HG03280 (cell line): ENCODE results near the gene ZNF740.

Experiments
- ATAC-seq: cut with Tn5 transposase; IDR thresholded peaks from one replicate; pipeline ENCODE4 v1.9.1; 2021; ENCODE audit warnings: mild to moderate bottlenecking, moderate library complexity; ENCODE audit not compliant: unreplicated experiment

Gene ZNF740

DNA sequence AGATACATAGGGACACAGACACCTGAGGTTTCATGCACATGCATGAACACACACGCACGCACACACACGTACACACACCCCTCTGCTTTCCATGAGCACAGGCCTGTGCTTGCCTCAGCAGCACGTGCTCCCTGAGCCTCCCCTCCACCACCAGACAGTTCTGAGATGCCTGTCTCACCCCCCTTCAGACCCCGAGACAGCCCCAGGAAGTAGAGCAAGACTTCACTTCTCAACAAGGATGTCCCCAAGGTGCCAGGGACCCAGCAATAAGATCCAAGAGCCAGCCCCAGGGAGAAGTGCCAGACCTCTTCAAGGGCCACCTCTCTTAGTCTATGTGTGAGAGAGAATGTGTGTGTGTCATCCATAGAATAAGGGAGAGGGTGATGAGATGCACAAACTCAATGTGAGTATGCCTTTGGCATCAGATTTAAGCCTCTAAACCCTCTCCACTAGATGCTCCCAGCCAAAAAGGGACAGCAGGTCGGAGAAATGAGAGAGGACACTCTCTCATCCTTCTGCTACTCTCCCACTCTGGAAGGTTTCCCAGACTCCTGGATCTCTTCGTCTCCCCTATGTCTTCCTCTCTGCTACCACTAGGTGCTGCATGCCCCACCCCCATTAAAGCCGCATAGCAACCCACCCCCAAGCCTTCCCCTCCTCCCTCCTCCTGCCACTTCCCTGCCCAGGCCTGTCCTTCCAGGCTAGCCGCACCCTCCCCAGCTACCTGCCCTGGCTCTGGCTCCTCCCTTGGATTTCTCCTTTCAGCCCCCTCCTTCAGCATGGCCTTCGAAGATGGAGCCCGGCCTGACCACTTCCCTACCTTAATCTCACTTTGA, 43.8 kb downstream of the ZNF740 start:
- no peak for ATAC-seq

DNA sequence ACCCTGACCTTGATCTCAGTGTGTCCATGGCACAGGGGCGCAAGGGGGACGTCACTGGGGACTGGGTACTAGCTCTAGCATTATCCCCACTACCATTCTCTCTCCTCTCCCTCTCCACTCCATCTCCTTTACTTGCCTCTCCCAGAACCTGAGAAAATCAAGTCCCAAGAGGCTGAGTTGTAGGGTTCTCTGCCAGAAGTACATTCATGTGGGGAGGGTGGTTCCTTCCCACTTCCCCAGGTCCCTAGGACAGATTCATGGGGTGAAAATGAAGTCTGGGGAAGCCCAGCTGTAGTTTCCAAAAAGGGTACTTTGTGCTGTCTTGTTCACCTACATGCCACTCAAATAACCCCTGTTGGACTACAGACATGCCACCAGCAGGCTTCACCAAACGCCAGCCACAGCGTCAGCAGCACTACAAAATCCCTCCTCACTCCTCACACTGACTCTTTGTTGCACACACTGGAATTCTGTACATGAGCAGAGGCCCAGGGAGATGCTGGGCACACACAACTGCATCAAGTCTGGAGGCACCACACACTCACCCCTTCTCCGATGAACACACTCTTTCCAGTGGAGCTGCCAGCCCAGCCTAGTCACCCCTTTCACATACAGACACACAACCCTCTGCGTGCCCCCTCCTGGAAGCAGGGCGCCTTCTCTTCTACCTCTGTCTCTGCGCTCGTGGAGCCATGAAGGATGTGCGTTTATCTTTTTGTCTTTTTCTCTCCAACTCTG, 44.5 kb downstream of the ZNF740 start:
- ATAC-seq: no peak

DNA sequence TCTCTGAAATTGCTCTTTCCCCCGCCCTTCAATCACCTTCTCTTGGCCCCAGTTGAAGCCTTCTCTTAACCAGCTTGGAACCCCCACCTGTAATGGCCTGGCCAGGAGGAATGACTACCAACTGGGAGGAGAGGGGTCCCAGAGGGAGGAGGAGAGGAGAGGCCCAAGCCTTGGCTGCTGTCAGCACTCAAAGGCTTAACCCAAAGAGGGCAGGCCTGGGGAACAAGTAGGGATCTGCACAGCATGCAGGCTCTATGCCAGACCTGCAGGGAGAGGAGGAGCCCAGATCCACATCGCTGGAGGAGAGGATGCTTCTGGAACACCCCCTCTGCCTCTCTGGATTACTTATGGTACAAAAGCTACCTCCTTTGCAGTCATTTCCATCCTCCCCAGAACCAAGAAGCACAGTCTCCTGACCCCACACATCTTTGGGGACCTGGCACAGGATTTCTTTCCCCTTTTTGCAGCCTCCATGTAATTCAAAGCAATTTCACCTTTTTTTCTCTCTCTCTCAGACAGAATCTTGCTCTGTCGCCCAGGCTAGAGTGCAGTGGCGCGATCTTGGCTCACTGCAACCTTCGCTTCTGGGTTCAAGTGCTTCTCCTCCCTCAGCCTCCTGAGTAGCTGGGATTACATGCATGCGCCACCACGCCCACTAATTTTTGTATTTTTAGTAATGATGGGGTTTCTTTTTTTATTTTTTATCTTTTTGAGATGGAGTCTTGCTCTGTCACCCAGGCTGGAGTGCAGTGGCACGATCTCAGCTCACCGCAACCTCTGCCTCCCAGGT, 45.3 kb downstream of the ZNF740 start:
- no peak for ATAC-seq

- no peak for ATAC-seq
These were observed 46.3 kb downstream of the ZNF740 start for GRCh38 chr12:53226815-53227214.

- no peak for ATAC-seq
These were observed 46.8 kb downstream of the ZNF740 start for GRCh38 chr12:53227341-53227740.

DNA sequence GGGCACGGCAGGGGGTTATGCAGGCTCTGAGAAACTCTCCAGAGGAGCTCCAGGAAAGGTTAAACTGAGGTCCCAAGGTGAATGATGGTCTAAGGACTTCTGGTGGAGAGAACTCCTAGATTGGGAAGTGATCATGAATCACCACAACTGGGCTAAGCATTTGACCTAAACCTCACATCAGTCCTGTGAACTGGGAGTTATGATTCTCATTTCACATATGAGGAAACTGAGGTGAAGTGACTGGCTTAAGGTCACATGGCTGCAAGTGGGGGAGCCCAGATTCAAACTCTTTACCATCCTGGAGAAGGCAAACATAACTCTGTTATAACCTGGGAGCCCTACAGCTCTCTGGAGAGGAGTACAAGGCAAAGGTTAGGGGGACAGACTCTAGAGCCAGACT, 47.3 kb downstream of the ZNF740 start:
- no peak for ATAC-seq

DNA sequence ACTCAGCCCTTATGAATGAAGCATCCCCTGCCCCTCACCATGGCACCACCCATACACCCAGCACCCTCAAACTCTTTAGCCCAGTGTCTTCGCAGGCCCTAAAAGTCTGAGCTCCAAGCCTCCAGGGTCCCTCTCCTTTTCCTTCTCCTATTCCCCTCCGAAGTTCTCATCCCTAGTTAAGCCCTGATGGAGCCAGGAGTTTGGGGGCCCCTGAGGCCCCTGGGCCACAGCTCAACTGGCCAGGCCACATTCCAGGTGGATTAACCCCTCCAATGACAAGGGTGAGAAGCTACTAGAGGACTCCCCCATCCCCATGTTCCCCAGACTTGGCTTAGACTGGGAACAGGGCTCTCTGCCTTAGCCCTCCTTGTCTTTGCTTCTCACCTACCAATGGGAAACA, 48.9 kb downstream of the ZNF740 start:
- no peak for ATAC-seq

- ATAC-seq: no peak
These were observed 49.8 kb downstream of the ZNF740 start for GRCh38 chr12:53230108-53230845.

- ATAC-seq: no peak
These were observed 51.1 kb downstream of the ZNF740 start for GRCh38 chr12:53231671-53231920.

- no peak for ATAC-seq
These were observed 51.6 kb downstream of the ZNF740 start, which contains the start of gene RARG for GRCh38 chr12:53231921-53232645. RARG (minus strand) TSS chr12:53232209; CDS start chr12:53227545, 4,664 bp downstream.

DNA sequence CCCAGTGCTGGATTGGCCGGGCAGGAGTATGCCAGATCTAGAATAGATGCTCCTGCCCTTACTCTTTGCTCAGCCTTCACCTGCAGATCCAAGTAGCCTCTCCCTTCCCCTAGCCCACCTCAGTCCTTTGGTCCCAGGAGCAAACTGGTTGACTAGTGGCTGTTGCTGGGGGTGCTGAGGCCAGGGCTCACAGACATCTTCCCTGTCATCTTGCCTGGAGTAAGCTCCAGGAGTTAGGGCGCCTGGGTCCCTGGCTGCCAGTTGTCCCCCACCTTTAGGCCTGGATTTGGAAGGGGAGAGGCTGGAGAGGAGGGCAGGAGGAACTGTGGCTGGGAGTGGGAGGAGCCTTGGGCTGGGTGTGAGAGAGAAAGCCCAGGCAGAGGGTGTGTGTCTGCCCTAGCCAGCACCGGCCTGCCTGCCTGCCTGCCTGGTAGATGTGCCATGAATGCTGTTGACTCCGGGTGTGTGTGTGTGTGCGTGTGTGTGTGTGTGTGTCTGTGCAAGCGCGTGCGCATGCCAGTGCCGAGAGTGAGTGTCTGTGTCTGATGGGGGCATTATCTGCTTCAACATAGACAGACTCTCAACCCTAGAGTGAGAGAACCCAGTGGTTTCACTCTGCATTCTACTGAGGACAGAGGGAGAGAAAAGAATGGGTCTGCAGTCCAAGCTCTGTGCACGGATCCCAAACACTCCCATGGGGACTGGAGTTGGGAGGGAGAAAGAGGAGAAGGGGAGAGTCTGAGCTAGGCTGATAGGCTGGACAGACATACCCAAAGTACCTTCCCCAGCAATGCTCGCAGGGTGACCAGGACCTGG, 52.3 kb downstream of the ZNF740 start:
- no peak for ATAC-seq

GRCh38 chr12:53233671-53234121, 53.2 kb downstream of the ZNF740 start:
- no peak for ATAC-seq

GRCh38 chr12:53234271-53234914, 53.9 kb downstream of the ZNF740 start:
- no peak for ATAC-seq

- no peak for ATAC-seq
These were observed 54.6 kb downstream of the ZNF740 start for GRCh38 chr12:53235164-53235563.

DNA sequence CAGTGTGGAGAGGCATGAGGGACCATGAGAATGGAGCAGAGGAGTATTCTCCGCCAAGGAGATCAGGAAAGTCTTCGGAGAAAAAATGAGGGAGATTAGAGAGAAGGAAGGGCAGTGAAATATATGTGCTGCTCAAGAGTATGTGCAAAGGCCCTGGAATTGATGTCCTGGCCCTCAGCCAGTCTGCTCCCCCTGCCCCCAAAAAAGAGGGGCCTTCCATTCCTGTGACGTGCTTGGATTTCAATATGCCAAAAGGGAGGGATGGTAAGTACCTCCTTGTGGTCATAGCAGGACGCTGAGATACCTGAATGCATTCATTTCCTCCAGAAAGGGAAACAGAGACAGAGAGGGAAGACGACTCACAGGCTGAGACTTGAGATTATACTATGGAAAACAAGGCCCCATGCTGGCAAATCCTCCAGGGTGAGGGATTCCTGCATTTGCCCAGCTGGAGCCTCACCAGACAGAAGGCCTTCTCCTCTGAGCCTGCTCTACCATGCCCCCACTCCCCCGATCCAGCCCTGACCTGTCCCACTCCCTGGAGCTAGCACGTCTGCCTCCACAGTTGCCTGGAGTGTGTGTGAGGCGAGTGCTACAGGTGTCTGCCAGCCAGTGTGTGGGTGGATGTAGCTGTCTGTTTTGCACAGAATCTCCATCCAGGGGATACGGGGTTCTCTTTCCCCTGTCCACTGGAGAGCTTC, 55.4 kb downstream of the ZNF740 start:
- ATAC-seq: no peak

DNA sequence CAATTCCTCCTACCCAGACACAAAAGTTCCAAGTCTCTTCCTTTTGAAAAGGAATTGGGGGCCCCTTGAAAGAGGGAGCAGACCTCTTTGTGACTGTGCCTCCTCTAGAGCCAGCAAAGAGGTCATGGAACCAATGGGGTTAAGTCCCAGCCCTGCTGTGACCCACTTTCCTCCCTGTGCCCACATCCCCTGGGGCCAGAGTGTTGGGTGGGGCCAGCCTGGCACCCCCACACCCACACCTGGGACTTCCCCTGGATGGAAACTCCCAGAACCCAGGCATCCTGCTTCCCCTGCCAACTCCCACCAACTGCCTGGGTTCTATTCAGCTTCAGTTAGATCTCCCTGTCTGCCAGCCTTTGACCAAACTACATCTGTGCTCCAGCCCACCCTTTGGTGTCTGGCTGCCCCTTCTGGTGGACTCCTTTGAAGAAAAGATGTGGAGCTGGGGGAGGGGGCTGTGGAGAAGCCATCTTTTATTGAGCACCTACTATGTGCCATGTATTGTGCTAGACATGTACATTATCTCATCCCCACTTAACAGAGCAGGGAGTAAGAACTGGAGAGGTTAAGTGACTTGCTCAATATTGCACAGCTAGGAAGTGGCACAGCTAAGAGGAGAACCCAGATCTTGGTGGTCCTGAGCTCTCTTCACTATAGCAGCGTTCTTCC, 56.1 kb downstream of the ZNF740 start:
- ATAC-seq: no peak

DNA sequence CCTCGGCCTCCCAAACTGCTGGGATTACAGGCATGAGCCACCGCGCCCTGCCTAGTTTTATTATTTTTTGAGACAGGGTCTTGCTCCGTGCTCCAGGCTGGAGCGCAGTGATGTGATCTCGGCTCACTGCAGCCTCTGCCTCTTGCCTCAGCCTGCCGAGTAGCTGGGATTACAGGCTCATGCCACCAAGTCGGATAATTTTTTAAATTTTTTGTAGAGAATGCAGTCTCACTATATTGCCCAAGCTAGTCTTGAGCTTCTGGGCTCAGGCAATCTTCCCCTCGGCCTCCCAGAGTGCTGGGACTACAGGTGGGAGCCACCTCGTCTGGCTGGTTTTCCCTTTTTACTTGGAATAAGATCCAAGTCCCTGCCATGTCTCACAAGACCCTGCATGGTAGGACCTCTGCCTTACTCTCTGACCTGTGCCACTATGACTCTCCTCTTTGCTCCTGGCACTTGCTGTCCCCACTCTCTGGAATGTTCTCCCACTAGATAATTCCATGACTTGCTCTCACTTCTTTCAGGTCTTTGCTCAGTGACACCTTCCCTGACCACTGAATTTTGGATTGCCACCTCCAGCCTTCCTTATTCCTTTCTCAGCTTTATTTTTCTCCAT, 59.2 kb downstream of the ZNF740 start:
- no peak for ATAC-seq
